HG02571 (cell line): ENCODE results near the gene TSPYL4.

Source experiments
- ATAC-seq: cut with Tn5 transposase; IDR thresholded peaks from one replicate; pipeline ENCODE4 v1.9.1; 2021; ENCODE audit warnings: mild to moderate bottlenecking, moderate library complexity; ENCODE audit not compliant: unreplicated experiment

The TSPYL4 gene

DNA sequence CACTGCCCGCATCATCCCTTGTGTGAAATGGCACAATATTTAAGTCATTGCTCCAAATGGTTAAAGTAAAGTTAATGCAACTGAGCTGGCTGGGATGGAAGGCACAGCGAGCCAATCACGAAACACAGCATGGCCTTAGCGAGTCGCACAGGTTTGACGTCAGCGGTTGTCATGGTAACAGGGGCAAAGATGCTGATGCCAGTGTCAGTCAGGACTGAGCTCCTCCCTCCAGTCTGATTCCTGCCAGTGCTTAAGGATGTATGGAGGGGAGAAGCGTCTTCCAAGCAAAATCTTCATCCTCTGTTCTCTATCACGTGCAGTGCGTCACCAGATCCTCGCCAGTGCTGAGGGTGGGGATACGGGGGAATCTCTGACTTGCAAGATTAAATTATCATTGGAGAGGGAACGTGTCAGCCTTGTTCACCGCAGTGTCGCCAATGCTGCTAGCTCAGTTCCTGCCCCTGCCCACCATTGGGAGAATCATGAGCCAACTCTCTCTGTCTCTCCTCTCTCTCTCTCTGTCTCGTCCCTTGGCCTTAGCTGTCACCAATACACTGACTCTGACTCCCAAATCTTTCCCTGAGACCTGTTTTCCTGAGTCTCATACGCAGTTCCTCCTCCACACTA lies 24.5 kb downstream of the TSPYL4 start:
- ATAC-seq = no peak

DNA sequence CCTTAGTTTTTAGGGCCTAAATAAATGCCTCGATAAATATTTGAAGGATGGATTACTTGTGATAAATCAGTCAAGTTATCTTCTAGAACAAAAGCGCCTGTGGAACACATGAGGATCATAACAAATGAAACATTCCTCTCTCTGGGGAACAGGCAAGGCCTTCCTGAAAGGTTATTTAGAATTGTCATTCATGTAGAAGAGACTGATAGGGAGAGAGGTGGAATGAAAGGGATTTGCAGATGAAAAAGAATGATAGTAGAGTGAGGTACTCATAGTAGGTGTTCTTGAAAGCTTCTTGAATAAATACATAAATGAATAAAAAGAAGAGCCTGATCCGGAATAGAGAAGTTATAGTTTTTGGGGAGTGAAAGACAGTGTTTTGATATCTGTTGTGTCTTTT lies 30.5 kb downstream of the TSPYL4 start:
- no peak for ATAC-seq

DNA sequence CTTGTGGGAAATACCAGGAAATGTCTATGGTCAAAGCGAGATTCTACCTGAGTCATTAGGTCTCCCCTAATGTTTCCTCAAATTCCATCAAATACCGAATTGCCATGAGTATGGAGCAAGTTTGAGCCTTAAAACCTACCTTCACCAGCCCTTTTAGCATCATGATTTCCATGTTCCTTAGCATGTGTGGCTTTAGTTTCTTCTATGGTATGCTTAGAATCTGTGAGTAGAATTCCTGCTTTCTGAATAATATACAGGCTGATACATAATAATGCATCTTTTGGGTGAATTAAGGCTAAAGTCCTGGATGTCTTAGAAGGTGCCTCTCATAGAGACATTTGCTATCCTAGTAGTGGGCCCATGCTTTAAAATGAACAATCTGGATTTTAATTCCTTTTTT lies 32.0 kb downstream of the TSPYL4 start:
- no peak for ATAC-seq

DNA sequence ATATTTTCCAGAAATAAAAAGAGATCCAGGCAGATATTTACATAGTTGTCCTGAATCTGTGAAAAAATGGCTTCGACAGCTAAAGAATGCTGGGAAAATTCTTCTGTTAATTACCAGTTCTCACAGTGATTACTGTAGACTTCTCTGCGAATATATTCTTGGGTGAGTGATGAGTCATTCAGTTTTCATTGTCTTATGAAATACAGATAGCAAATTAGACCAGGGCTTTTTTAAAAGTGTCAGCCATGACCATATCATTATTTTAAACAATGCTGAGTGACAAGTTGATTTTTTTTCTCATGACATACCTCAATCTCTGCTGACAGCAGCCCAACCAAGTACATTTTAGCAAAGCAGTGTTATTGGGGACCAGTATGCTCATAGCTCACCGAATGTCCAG lies 32.8 kb downstream of the TSPYL4 start:
- ATAC-seq = no peak

DNA sequence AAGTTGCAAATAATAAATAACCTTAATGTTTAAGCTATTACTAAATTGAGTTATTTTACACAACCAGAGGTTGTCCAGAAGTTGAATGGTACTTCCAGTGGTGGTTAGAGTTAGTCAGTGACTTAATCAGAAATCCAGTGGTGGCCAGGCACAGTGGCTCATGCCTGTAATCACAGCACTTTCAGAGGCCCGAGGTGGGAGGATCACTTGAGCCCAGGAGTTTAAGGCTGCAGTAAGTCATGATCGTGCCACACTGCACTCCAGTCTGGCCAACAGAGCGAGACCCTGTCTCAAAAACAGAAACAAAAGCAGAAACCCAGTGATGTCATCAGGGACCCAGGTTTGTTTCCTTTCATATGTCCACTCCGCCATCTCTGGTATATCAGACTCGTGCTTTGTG lies 35.0 kb downstream of the TSPYL4 start:
- no peak for ATAC-seq

DNA sequence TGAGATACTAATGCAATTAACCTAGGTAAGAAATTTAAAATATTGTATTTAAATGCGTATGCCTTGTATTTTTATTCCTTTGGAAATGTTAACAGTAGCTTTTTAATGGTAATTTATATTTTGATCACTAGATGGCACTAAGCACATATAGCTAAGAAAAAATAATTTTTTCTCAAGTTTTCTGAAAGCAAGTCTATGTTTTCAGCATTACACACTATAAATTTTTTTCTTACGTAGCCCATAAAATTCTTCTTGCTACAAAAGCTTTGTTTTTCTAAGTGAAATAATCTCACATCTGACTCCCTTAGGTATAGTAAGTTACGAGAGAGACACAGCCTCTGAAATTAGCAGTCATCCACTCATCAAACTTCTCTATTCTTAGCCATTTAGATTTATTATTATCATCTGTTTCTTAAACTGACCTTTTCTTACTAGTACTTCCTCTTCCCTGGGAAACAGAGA lies 35.7 kb downstream of the TSPYL4 start:
- ATAC-seq = no peak

DNA sequence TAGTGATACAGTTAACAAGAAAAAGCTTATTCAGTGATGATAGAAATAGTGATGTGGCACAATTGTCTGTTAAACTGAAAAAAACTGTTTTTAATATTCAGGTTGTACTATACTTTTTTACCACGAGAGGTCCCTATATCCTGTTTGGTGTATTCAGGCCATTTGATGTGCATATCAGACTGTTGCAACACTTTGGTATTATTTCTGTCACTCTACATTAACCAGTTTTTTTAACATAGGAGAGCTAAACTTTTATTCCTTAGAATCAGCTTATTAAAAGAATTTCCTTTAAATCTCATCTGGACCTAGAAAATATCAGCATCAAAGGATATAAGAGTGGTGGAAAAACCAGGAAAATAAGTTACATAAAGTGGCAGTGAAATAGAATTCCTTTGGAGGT lies 36.8 kb downstream of the TSPYL4 start:
- no peak for ATAC-seq

DNA sequence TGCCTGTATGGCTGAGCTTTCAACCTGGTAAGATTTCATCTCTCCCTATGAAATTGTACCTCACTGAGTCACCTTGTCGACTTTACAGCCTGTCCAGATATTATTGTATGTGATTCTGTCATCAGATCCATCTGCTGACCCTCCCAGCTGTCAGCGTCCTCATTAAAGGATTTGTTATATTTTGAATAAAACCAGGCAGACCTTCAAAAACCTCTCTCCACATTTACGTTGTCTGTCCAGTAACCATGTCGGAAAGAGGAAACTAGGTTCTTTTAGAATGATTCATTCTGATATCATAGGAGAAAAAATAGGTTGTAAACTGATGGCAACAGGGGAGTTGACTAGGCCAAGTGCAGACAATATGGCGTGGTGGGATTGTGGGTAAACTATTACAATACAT lies 38.5 kb downstream of the TSPYL4 start:
- no peak for ATAC-seq

DNA sequence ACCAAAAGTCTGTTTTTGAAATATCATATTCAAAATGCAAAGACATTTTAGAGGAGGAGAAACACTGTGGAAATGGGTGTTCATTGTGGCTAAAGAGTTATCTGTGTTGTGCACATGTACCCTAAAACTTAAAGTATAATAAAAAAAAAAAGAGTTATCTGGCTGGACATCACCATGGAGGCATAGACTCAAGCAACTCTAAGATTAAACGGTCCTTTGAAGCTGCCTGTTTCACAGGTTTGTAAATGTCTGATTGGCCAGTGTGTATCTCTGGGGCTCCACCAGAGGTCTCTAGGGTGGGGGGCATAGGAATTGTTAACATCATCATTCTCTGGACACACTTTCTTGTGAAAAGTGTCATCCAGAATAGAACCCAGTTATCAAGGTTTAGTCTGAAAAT lies 39.2 kb downstream of the TSPYL4 start:
- no peak for ATAC-seq

DNA sequence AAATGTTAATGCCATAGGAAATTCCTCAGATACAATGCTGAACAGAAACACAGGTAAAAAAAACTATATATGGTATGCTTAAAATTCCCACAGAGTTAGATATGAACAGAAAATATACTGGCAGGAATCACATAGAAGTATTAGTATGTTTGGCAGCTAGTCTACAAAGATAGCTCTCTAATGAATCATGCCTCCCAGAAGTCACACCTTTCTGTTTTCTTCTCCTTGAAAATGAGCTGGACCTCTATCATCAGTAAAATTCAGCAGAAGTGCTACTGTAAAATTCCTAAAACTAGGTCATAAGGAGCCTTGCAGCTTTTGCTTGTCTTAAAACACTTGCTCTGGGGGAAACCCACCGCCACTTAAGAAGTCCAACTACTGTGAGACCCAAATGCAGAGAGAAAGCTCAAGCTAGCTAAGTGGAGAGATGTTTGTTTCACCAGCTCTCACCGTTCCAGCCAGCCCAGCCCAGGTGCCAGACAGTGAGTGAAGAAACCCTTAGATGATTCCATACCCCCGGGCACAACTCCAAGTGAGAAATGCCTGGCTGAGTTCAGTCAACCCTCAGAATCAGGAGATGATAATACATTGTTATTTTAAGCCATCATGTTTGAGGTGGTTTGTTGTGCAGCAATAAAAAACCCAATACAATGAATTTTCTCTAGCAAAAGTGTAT lies 43.0 kb downstream of the TSPYL4 start:
- ATAC-seq = no peak

DNA sequence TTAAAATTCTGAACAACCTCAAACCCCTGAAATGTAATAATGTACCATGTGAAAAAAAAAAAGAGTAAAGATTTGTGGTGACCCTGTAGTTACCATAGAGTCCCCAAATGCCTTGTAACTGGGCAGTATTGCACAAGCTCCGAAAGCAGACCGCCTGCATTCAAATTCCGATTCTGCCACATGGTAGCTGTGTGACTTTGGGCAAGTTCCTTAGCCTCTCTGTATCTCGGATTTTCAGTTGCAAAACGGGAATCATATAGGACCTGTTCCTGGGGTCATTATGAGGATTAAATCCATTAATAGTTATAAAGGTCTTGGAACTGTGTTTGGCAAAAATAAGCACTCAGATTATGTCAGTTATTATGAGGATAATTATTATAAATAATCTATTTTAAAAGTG lies 43.6 kb downstream of the TSPYL4 start:
- ATAC-seq = no peak

DNA sequence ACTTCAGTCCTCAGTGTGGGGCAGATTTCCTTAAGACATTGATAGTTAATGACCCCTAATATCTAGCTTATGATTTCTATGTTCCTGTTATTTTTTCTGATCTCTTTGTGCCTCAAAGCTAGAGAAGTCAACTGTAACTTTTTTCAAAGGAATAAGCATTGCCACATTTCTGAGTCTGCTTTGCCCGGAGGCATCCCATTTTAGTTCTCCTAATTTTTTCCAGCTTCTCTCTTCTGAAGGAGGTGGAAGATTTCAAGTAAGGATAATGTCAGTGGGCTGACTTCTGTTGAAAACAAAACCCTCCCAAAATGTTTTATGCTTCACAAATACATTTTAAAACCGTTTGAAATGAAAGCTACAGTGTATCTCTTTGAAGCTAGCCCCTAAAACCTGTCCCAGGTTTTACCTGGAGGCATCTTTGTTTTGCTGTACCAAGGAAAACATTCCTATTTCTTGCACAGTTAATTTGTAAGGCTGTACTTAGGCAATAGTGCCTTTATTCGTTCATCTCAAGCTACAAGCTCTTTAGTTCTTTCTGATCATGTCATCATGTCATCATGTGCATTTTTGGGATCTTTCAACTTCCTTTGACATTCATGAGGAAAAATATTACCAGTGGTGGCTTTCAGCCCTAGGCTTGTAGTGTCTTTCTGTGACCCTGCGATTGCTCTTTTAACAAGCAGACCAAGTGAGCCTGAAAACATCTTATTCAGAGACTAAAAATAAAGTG lies 45.7 kb downstream of the TSPYL4 start:
- ATAC-seq = no peak

DNA sequence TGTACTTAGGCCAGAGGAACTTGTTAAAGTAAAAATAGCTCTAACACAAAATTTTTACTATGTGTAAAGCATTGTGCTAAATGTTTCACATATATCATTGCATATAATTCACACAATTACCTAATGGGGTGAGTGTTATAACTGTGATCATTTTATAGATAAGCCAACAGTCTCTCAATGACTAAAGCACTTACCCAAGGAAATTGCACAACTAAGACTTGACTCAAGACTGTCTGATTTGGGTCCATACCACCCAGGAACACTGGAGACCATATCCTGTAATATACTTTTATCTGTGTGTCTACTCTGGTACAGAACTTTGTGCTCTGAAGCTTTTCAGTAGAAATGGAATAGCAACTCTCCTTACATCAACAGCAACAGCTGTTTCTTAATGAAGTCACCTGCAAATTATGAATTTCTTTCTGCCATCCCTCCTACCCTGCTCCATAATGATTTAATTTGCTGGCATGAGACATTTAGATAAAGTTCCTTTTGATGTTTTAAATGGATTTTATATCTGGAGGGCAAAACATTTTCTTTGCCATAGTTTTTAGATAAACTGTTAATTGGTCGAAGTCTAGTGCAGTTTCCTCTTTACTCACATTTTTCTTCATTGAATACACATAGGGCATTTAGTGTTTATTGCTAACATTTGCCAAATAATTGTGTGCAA lies 47.5 kb downstream of the TSPYL4 start:
- no peak for ATAC-seq

DNA sequence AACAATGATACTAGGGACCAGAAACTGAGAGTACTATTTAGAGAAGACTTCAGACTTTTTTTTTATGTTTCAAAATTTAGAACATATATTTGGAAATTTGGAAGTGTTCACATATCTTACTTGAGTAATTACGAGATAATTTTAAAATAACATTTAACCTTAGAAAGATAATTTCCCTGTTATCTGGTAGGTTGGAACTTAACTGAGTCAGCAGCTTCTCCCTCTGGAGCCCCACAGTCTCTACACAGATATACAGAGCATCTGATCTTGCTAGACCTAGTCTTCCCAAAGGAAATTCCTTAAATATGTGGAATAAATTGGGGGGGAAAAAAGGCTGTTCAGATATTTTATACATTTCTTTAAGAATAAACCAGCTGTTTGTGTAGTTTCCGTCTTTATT lies 48.6 kb downstream of the TSPYL4 start:
- no peak for ATAC-seq

DNA sequence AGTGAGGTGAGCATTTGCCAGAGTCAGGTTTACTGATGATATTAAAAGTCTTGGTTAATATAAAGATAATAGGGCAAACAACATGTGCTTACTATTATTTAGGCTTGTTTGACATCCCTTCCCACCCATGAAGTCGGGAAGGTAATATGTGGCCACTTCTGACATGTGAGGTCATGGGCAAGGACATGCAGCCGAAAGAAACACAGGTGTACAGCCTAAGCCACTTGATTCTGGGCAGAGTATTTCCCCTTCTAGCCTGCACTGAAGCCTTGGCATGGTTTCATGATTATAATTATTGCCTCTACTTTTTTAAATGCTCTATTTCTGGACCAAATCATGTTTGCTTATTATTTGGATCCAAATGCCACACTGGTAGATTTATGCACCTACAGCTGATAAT lies 52.3 kb downstream of the TSPYL4 start:
- ATAC-seq = no peak

DNA sequence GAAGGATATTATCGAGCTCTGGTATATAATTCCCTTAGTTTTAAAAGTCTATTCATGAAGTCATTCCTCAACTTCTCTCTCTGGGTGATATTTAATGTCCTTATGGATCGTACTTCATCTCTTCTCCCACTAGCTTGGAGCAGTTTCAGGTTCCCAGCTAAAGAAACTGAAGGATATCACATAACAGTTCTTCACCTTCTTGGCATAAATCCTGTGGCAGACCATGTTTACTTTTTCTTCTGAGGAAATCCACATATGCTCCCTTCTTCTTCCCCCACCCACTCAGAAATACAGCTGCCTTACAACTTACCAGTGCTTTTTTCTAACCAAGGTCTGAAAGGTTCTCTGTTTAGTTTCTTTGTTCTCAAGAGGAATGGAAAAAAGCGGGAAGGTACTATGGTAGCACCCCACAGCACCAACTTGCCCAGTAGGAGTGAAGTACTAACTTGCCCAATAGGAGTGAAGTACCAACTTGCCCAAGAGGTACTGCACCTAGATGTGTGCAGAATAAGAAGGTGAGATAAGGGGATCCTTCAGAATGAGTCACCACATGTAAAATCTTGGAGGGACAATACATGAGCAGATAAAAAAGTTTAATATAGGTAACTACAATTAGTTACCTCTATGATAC lies 53.1 kb downstream of the TSPYL4 start:
- no peak for ATAC-seq
